ENCODE results near the gene MNX1.

DNA sequence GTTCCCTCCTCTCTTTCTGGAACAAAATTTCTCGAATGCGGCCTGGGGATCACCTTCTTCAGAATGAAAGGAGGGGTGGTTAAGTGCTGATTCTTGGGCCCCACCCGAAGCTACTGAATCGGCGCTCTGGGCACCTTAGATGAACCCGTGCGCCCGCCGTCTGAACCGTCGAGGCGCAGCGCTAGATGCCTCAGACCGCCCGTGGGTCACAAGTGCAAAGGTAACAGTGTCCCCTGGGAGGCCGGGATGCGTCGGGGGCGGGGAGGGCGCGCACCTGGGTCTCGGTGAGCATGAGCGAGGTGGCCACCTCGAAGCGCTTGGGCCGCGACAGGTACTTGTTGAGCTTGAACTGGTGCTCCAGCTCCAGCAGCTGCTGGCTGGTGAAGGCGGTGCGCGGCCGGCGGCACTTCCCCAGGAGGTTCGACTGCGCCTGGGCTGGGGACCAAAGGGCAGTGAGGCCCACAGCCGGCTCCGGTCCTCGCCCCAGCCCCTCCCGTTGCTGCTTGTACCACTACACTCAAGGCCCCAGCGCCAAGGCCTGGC lies 4.2 kb downstream of the MNX1 start:
- TF ChIP-seq, protein P1, sequence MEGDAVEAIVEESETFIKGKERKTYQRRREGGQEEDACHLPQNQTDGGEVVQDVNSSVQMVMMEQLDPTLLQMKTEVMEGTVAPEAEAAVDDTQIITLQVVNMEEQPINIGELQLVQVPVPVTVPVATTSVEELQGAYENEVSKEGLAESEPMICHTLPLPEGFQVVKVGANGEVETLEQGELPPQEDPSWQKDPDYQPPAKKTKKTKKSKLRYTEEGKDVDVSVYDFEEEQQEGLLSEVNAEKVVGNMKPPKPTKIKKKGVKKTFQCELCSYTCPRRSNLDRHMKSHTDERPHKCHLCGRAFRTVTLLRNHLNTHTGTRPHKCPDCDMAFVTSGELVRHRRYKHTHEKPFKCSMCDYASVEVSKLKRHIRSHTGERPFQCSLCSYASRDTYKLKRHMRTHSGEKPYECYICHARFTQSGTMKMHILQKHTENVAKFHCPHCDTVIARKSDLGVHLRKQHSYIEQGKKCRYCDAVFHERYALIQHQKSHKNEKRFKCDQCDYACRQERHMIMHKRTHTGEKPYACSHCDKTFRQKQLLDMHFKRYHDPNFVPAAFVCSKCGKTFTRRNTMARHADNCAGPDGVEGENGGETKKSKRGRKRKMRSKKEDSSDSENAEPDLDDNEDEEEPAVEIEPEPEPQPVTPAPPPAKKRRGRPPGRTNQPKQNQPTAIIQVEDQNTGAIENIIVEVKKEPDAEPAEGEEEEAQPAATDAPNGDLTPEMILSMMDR (IDR thresholded peaks at IDR 0.05): no peak
- TF ChIP-seq POLR2AphosphoS5 (IDR thresholded peaks at IDR 0.05) (no peak), POLR2A (IDR thresholded peaks at IDR 0.05) (no peak), EP300 (IDR thresholded peaks at IDR 0.05) (no peak)

All from sigmoid colon (tissue), 4 donors.